ENCODE measurements around the gene CPNE5.

Gene CPNE5

GRCh38 chr6:36871686-36872085 lies 32.4 kb upstream of the CPNE5 start:
- TF ChIP-seq CTCF (IDR thresholded peaks at IDR 0.05): no peak
- no peak overlapping the region for H3K4me3 ChIP-seq
- intact Hi-C loops (cut with DNase I; ENCODE audit: low total_unique reads): no loop called here

GRCh38 chr6:36867471-36868224 lies 28.4 kb upstream of the CPNE5 start:
- intact Hi-C loops (cut with DNase I; ENCODE audit: low total_unique reads): no loop called here
- Histone ChIP-seq H3K27me3 (no peaks in the 10 kb centered on the region), H3K27ac (no peak overlapping the region), H3K36me3 (peaks cover 0 to 36% (median 10%) of the 10 kb centered on the region in 3 donors), H3K4me3 (no peak overlapping the region), H3K9me3 (no peaks in the 10 kb centered on the region), H3K4me1 (no peaks in the 10 kb centered on the region)
- TF ChIP-seq CTCF (IDR thresholded peaks at IDR 0.05): no peak
- DNase-seq: no peak

More at GRCh38 chr6:36871686-36872085, 32.4 kb upstream of the CPNE5 start:
- no peak for DNase-seq
- H3K27me3 ChIP-seq: no peaks in the 10 kb centered on the region
- H3K36me3 ChIP-seq: peaks cover 0 to 28% (median 7%) of the 10 kb centered on the region in 3 donors
- peaks cover 0 to 16% (median 4%) of the 10 kb centered on the region in 4 donors for H3K4me1 ChIP-seq
- H3K9me3 ChIP-seq: no peaks in the 10 kb centered on the region
- no peak overlapping the region for H3K27ac ChIP-seq

GRCh38 chr6:36865835-36866234 lies 26.6 kb upstream of the CPNE5 start:
- peaks cover 0 to 30% (median 12%) of the 10 kb centered on the region in 3 donors for H3K36me3 ChIP-seq
- no peak overlapping the region for H3K4me3 ChIP-seq
- DNase-seq: no peak
- no peaks in the 10 kb centered on the region for H3K9me3 ChIP-seq
- no peak for TF ChIP-seq CTCF (IDR thresholded peaks at IDR 0.05)
- H3K27me3 ChIP-seq: no peaks in the 10 kb centered on the region
- no peak overlapping the region for H3K27ac ChIP-seq
- intact Hi-C loops (cut with DNase I; ENCODE audit: low total_unique reads): loop anchor here (1.0 kb wide), 1 partner anchor 13 kb away; no protein-coding TSS in a partner anchor
- H3K4me1 ChIP-seq: no peaks in the 10 kb centered on the region

GRCh38 chr6:36863670-36864540 lies 24.7 kb upstream of the CPNE5 start:
- H3K27me3 ChIP-seq: no peaks in the 10 kb centered on the region
- no peak overlapping the region for H3K4me3 ChIP-seq
- H3K36me3 ChIP-seq: peaks cover 0 to 11% (median 6%) of the 10 kb centered on the region in 3 donors
- no peak overlapping the region for H3K27ac ChIP-seq
- TF ChIP-seq CTCF (IDR thresholded peaks at IDR 0.05): no peak
- H3K4me1 ChIP-seq: peaks cover 0 to 2% (median under 1%) of the 10 kb centered on the region in 4 donors
- intact Hi-C loops (cut with DNase I; ENCODE audit: low total_unique reads): no loop called here
- H3K9me3 ChIP-seq: no peaks in the 10 kb centered on the region
- DNase-seq: no peak

- DNase-seq: no peak
- no peak for TF ChIP-seq CTCF (IDR thresholded peaks at IDR 0.05)
- no peaks in the 10 kb centered on the region for H3K27me3 ChIP-seq
- H3K36me3 ChIP-seq: peaks cover 0 to 8% (median 6%) of the 10 kb centered on the region in 3 donors
- no peak overlapping the region for H3K4me3 ChIP-seq
- intact Hi-C loops (cut with DNase I; ENCODE audit: low total_unique reads): no loop called here
- H3K9me3 ChIP-seq: no peaks in the 10 kb centered on the region
- H3K27ac ChIP-seq: no peak overlapping the region
- peaks cover 0 to 10% (median 4%) of the 10 kb centered on the region in 4 donors for H3K4me1 ChIP-seq
These were observed 23.7 kb upstream of the CPNE5 start for GRCh38 chr6:36862848-36863382.

Measured in tibial artery (tissue), 4 donors.